K562 (cell line): Measurements from ENCODE around the gene ATXN10. TPM values are rescaled to one million over a fixed set of nuclear protein-coding genes. Genes with fewer than 3 reads are reported as not detected.

Experiments used
- ATAC-seq: fragments of 200-7000 bp; cut with Tn5 transposase; 3 replicates; pipeline ENCODE4 v1.9.1; 2020; ENCODE audit warnings: moderate library complexity
- BruUV-seq: library from RNA; stranded (reverse); fragments of 400-500 nt; replicated peaks from 2 replicates; lab custom pipeline; 2021; lab: Mats Ljungman, UMichigan
- CTCF ChIA-PET: fragments of 300-600 bp; formaldehyde crosslinking; extraction: SDS; loops from one replicate; lab custom pipeline; 2021; ENCODE audit warnings: low intra/inter-chr PET ratio; lab: Yijun Ruan, JAX
- POLR2A ChIA-PET: fragments of 300-600, 350-650 bp; sonication (Branson Sonifier 250); formaldehyde crosslinking; extraction: SDS; loops from one replicate; lab custom pipeline; 2021; ENCODE audit warnings: antibody characterized with exemption, inconsistent platforms; lab: Yijun Ruan, JAX
- DNase-seq, 4 experiments: peaks; one replicate each; pipeline versions ENCODE4 v3.0.0 to v3.0.0-alpha.2; 2011 to 2018; ENCODE audit warnings: low spot score in 3 of 4, mixed read lengths in 3 of 4; ENCODE audit errors: extremely low read depth in 1 of 4
- FAIRE-seq: peaks from 2 replicates; lab custom pipeline; 2011; peaks lifted over from hg19 to GRCh38; lab: Jason Lieb, UNC
- H2AFZ ChIP-seq: 2 replicates; pipeline ENCODE4 v1.6.0; 2011; ENCODE audit warnings: low read depth, low read length, control low read depth, inconsistent platforms
- H3K27ac ChIP-seq: fragments of 200-600 bp; 3 replicates; pipeline ENCODE4 v1.8.0; 2011; ENCODE audit warnings: low read depth, mild to moderate bottlenecking, control low read depth, inconsistent platforms, low read length, moderate library complexity, mixed read lengths; ENCODE audit errors: extremely low read depth
- H3K27me3 ChIP-seq, 2 experiments: fragments of 300-600 bp in 1 of 2; 2 replicates in 1 of 2; 3 replicates in 1 of 2; pipeline versions ENCODE4 v1.6.0 to v1.8.0; 2011; ENCODE audit warnings: inconsistent platforms in 2 of 2, low read length in 2 of 2, mild to moderate bottlenecking in 1 of 2, mixed read lengths in 1 of 2, moderate library complexity in 1 of 2; ENCODE audit not compliant: control insufficient read depth in 2 of 2, insufficient read depth in 2 of 2
- H3K36me3 ChIP-seq: fragments of 300-600 bp; 3 replicates; pipeline ENCODE4 v1.8.0; 2011; ENCODE audit warnings: mild to moderate bottlenecking, low read length, inconsistent platforms; ENCODE audit not compliant: control insufficient read depth, insufficient read depth
- H3K4me1 ChIP-seq, 2 experiments: fragments of 200-600 bp in 1 of 2; replicated peaks in 1 of 2; 2 replicates in 1 of 2; 3 replicates in 1 of 2; pipeline versions ENCODE4 v1.5.1 to v1.8.0; 2011; ENCODE audit warnings: inconsistent platforms in 2 of 2, low read length in 2 of 2, mild to moderate bottlenecking in 1 of 2, mixed read lengths in 1 of 2, moderate library complexity in 1 of 2; ENCODE audit not compliant: control insufficient read depth in 2 of 2, insufficient read depth in 2 of 2
- H3K4me2 ChIP-seq: 2 replicates; pipeline ENCODE4 v1.6.1; 2011; ENCODE audit warnings: low read length, control low read depth, inconsistent platforms, mixed read lengths; ENCODE audit not compliant: insufficient read depth
- H3K4me3 ChIP-seq: fragments of 200-600 bp; sonication (generic), shearing (Covaris generic); 2 replicates; pipeline ENCODE4 v1.5.1; 2016; ENCODE audit warnings: control low read depth, inconsistent platforms
- H3K79me2 ChIP-seq: fragments of 200-600 bp; 3 replicates; pipeline ENCODE4 v1.8.0; 2011; ENCODE audit warnings: low read length, inconsistent platforms; ENCODE audit not compliant: control insufficient read depth, insufficient read depth
- H3K9ac ChIP-seq, 2 experiments: 2 replicates each; pipeline versions ENCODE4 v1.6.0 to v1.6.1; 2011; ENCODE audit warnings: low read depth in 2 of 2, low read length in 2 of 2, control low read depth in 1 of 2, inconsistent platforms in 1 of 2, mild to moderate bottlenecking in 1 of 2, mixed read lengths in 1 of 2; ENCODE audit not compliant: insufficient read depth in 1 of 2
- H3K9me1 ChIP-seq: one replicate; pipeline ENCODE4 v1.6.0; 2011; ENCODE audit warnings: inconsistent platforms, mild to moderate bottlenecking, low read length, moderate library complexity; ENCODE audit not compliant: control insufficient read depth, insufficient read depth
- H3K9me3 ChIP-seq: replicated peaks from 2 replicates; pipeline ENCODE4 v1.5.1; 2011; ENCODE audit warnings: low read depth, low read length, inconsistent platforms; ENCODE audit not compliant: control insufficient read depth, insufficient read depth
- H4K20me1 ChIP-seq: replicated peaks from 2 replicates; pipeline ENCODE4 v1.6.1; 2011; ENCODE audit warnings: low read length, inconsistent platforms, mixed read lengths; ENCODE audit not compliant: control insufficient read depth, insufficient read depth
- ADNP ChIP-seq: fragments of 200-800 bp; sonication (Bioruptor generic); IDR thresholded peaks from 2 replicates; pipeline ENCODE4 v1.6.1; 2016; ENCODE audit warnings: missing genetic modification characterization, missing compliant biosample characterization
- HNRNPUL1 ChIP-seq: fragments of 200-400 bp; formaldehyde crosslinking; IDR thresholded peaks from 2 replicates; pipeline ENCODE4 v1.6.1; 2017; ENCODE audit warnings: low read length
- MYNN ChIP-seq, 2 experiments: sonication (generic); formaldehyde crosslinking in 1 of 2; IDR thresholded peaks; 2 replicates each; pipeline versions ENCODE4 v1.5.0 to v1.6.1; 2016 to 2020; ENCODE audit warnings: antibody characterized with exemption in 1 of 2, missing genetic modification reagents in 1 of 2
- POLR2AphosphoS5 ChIP-seq: IDR thresholded peaks from 2 replicates; pipeline ENCODE4 v1.6.1; 2011; ENCODE audit warnings: mild to moderate bottlenecking, low read depth, low read length, moderate library complexity; ENCODE audit not compliant: control insufficient read depth, insufficient read depth
- ZNF445 ChIP-seq: fragments of 250-450 bp; sonication (Bioruptor Pico); IDR thresholded peaks from 2 replicates; pipeline ENCODE4 v1.4.0; 2020; ENCODE audit warnings: low read depth, mild to moderate bottlenecking, moderate library complexity
- WGBS: fragments of 100-300 bp; shearing (Covaris generic); methylation state at CpG from one replicate; pipeline ENCODE4 v1.1.6; 2016; ENCODE audit warnings: low coverage, mixed read lengths; ENCODE audit not compliant: insufficient coverage; ENCODE audit errors: missing lambda C conversion rate; 5-methylcytosine and 5-hydroxymethylcytosine counted together
- in situ Hi-C: fragments of 300-500 bp; cut with MboI; formaldehyde crosslinking; loops from 4 replicates; pipeline ENCODE4 v1.15.0; 2018; ENCODE audit warnings: inconsistent platforms, mixed read lengths
- intact Hi-C: fragments of 100-400 bp; cut with micrococcal nuclease; formaldehyde crosslinking; loops from 2 replicates; pipeline ENCODE4 v1.14.2; 2022
- polyA plus RNA-seq, 8 experiments: library from polyadenylated mRNA; depleted of rRNA in 4 of 8; stranded (reverse) in 5 of 8; unstranded in 3 of 8; fragments of >200 nt; fragmentation: Nextera tagmentation in 2 of 8; fragmentation: Illumina TruSeq in 1 of 8; extraction: Ambion mirVana in 2 of 8; extraction: Trizol in 1 of 8; gene quantifications; 2 replicates each; pipeline versions ENCODE4 v1.2.1 to v1.2.3, GENCODE V29; 2011 to 2014; ENCODE audit warnings: inconsistent platforms in 1 of 8, missing spikeins in 1 of 8
- total RNA-seq, 7 experiments: library from RNA; depleted of rRNA in 6 of 7; stranded (reverse); fragments of >200 nt in 6 of 7; fragmentation: Illumina TruSeq in 2 of 7; extraction: Trizol in 2 of 7; gene quantifications; 2 replicates each; pipeline versions ENCODE4 v1.2.1 to v1.2.3, GENCODE V29; 2011 to 2021; ENCODE audit warnings: low replicate concordance in 1 of 7
- TF ChIP-seq, protein P1 (sequence below), 2 experiments: fragments of 450-650 bp; IDR thresholded peaks; 2 replicates each; pipeline ENCODE4 v1.6.1; 2018; ENCODE audit warnings: mild to moderate bottlenecking in 2 of 2, low read depth in 1 of 2; ENCODE audit not compliant: partially characterized antibody in 2 of 2
- TF ChIP-seq, protein P2 (sequence below): sonication (generic); formaldehyde crosslinking; IDR thresholded peaks from 2 replicates; pipeline ENCODE4 v1.8.0; 2023; ENCODE audit warnings: missing genetic modification reagents, mild to moderate bottlenecking, borderline replicate concordance
- TF ChIP-seq, protein P3 (sequence below): sonication (generic); formaldehyde crosslinking; IDR thresholded peaks from 2 replicates; pipeline ENCODE4 v1.8.0; 2022; ENCODE audit warnings: mild to moderate bottlenecking, missing genetic modification reagents, borderline replicate concordance

The ATXN10 gene
- total and polyA plus RNA-seq, 9 of the 15 experiments (the other 6 are each of a cell fraction or from before 2014, with no cell fraction given) = 11.5 to 190 (median 33.6) TPM

DNA sequence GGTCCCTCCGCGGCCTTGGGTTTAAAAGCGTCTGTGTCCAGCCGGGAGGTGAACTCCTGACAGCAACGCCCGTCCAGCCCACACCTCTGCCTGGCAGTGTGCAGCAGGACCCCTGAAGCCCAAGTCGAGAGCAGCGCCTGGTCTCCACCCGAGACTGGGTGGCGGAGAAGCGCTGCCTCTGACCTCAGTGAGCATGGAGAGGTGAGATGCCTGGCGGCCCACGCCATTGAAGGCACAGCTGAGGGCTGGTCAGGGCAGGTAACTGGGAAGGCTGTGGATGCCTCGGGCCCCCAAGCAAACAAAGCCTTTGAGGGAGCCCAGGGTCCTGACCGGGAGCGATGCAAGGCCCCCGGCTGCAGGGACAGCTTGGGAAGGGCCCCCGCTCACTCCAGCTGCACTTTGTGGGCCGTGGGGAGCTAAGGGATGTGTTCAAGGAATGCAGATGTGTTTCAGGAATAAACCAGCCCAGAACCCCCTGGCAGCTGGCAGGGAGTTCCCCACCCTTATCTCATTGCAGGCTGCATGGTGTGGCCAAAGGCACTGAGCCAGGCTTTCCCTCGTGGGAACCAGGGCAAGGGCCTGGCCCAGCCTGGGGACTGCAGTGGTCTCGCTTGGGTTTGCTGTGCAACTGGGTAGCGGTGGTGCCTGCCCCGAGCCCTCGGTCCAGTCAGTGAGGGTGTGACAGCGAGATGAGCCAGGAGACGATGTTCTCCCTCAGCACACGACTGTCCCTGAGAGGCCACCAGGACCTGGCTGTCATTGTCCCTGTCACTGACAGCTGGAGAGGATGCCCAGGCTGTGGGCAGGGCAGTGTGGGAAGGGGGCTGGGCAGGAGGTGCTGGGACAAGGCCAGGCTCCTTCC is 212.8 kb downstream of the ATXN10 start:
- CTCF ChIA-PET = no interaction called here
- Histone ChIP-seq H3K4me1 (peaks cover 0 to 25% of the 10 kb centered on the region in 2 experiments; a peak in 2 of 5 replicates), H3K79me2 (no peaks in the 10 kb centered on the region), H2AFZ (no peak overlapping the region), H3K9ac (no peak overlapping the region), H3K9me1 (no peaks in the 10 kb centered on the region), H3K36me3 (no peaks in the 10 kb centered on the region), H3K4me3 (no peak overlapping the region), H3K9me3 (no peaks in the 10 kb centered on the region), H3K27me3 (peaks cover 6 to 70% of the 10 kb centered on the region in 2 experiments), H4K20me1 (peaks cover 6% of the 10 kb centered on the region), H3K4me2 (no peak overlapping the region), H3K27ac (no peak overlapping the region)
- FAIRE-seq (no peak), ATAC-seq (no peak), DNase-seq (no peak)
- POLR2A ChIA-PET = interaction anchor here (0.7 kb wide), 1 partner anchor 313 kb away, joined by 3 read pairs; no protein-coding TSS in a partner anchor
- in situ Hi-C loops = no loop called here
- intact Hi-C loops = no loop called here
- no TSS peak for BruUV-seq
- 3% methylated on average over 21 of the region's 27 CpGs for WGBS
- TF ChIP-seq, protein P1, sequence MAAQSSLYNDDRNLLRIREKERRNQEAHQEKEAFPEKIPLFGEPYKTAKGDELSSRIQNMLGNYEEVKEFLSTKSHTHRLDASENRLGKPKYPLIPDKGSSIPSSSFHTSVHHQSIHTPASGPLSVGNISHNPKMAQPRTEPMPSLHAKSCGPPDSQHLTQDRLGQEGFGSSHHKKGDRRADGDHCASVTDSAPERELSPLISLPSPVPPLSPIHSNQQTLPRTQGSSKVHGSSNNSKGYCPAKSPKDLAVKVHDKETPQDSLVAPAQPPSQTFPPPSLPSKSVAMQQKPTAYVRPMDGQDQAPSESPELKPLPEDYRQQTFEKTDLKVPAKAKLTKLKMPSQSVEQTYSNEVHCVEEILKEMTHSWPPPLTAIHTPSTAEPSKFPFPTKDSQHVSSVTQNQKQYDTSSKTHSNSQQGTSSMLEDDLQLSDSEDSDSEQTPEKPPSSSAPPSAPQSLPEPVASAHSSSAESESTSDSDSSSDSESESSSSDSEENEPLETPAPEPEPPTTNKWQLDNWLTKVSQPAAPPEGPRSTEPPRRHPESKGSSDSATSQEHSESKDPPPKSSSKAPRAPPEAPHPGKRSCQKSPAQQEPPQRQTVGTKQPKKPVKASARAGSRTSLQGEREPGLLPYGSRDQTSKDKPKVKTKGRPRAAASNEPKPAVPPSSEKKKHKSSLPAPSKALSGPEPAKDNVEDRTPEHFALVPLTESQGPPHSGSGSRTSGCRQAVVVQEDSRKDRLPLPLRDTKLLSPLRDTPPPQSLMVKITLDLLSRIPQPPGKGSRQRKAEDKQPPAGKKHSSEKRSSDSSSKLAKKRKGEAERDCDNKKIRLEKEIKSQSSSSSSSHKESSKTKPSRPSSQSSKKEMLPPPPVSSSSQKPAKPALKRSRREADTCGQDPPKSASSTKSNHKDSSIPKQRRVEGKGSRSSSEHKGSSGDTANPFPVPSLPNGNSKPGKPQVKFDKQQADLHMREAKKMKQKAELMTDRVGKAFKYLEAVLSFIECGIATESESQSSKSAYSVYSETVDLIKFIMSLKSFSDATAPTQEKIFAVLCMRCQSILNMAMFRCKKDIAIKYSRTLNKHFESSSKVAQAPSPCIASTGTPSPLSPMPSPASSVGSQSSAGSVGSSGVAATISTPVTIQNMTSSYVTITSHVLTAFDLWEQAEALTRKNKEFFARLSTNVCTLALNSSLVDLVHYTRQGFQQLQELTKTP (IDR thresholded peaks at IDR 0.05; ENCODE audit: low read depth in 1 of 2, partially characterized antibody in 2 of 2) = no peak
- TF ChIP-seq MYNN (IDR thresholded peaks at IDR 0.05) = no peak
- no peak for TF ChIP-seq MYNN (CRISPR knock-in tag; IDR thresholded peaks at IDR 0.05)
- TF ChIP-seq ZNF445 (CRISPR knock-in tag) = no peak
- TF ChIP-seq, protein P2, sequence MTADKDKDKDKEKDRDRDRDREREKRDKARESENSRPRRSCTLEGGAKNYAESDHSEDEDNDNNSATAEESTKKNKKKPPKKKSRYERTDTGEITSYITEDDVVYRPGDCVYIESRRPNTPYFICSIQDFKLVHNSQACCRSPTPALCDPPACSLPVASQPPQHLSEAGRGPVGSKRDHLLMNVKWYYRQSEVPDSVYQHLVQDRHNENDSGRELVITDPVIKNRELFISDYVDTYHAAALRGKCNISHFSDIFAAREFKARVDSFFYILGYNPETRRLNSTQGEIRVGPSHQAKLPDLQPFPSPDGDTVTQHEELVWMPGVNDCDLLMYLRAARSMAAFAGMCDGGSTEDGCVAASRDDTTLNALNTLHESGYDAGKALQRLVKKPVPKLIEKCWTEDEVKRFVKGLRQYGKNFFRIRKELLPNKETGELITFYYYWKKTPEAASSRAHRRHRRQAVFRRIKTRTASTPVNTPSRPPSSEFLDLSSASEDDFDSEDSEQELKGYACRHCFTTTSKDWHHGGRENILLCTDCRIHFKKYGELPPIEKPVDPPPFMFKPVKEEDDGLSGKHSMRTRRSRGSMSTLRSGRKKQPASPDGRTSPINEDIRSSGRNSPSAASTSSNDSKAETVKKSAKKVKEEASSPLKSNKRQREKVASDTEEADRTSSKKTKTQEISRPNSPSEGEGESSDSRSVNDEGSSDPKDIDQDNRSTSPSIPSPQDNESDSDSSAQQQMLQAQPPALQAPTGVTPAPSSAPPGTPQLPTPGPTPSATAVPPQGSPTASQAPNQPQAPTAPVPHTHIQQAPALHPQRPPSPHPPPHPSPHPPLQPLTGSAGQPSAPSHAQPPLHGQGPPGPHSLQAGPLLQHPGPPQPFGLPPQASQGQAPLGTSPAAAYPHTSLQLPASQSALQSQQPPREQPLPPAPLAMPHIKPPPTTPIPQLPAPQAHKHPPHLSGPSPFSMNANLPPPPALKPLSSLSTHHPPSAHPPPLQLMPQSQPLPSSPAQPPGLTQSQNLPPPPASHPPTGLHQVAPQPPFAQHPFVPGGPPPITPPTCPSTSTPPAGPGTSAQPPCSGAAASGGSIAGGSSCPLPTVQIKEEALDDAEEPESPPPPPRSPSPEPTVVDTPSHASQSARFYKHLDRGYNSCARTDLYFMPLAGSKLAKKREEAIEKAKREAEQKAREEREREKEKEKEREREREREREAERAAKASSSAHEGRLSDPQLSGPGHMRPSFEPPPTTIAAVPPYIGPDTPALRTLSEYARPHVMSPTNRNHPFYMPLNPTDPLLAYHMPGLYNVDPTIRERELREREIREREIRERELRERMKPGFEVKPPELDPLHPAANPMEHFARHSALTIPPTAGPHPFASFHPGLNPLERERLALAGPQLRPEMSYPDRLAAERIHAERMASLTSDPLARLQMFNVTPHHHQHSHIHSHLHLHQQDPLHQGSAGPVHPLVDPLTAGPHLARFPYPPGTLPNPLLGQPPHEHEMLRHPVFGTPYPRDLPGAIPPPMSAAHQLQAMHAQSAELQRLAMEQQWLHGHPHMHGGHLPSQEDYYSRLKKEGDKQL (CRISPR knock-in tag) = no peak
- TF ChIP-seq, protein P3, sequence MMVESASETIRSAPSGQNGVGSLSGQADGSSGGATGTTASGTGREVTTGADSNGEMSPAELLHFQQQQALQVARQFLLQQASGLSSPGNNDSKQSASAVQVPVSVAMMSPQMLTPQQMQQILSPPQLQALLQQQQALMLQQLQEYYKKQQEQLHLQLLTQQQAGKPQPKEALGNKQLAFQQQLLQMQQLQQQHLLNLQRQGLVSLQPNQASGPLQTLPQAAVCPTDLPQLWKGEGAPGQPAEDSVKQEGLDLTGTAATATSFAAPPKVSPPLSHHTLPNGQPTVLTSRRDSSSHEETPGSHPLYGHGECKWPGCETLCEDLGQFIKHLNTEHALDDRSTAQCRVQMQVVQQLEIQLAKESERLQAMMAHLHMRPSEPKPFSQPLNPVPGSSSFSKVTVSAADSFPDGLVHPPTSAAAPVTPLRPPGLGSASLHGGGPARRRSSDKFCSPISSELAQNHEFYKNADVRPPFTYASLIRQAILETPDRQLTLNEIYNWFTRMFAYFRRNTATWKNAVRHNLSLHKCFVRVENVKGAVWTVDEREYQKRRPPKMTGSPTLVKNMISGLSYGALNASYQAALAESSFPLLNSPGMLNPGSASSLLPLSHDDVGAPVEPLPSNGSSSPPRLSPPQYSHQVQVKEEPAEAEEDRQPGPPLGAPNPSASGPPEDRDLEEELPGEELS = no peak
- TF ChIP-seq ADNP (tag) = no peak
- TF ChIP-seq POLR2AphosphoS5 = no peak
- TF ChIP-seq HNRNPUL1 = no peak
